GM23248 (cell line): Measurements from ENCODE around the gene TSPAN7.

Experiments
- EZH2 ChIP-seq: fragments of 200-600 bp; sonication (generic); IDR thresholded peaks from 2 replicates; pipeline ENCODE4 v1.6.1; 2018; ENCODE audit warnings: antibody characterized with exemption, mild to moderate bottlenecking; ENCODE audit not compliant: insufficient read depth, poor library complexity, severe bottlenecking
- EZH2phosphoT487 ChIP-seq: fragments of 200-600 bp; sonication (generic); IDR thresholded peaks from 2 replicates; pipeline ENCODE4 v1.6.1; 2018; ENCODE audit warnings: antibody characterized with exemption, moderate library complexity, mild to moderate bottlenecking, low read depth; ENCODE audit not compliant: insufficient read depth

- TF ChIP-seq EZH2 (no peak), EZH2phosphoT487 (no peak)
Observed at GRCh38 chrX:38661103-38661441, 99.7 kb downstream of the TSPAN7 start.
